Progenitor cell of endocrine pancreas (in vitro differentiated cells): ENCODE results near the gene FUT3. TPM values are rescaled to one million over a fixed set of nuclear protein-coding genes. Genes with fewer than 3 reads are reported as not detected.

Experiments used
- DNase-seq: peaks from one replicate; pipeline ENCODE4 v3.0.0; 2021; ENCODE audit warnings: low spot score; ENCODE audit not compliant: unreplicated experiment
- H3K27ac Mint-ChIP-seq: 2 replicates; pipeline ENCODE4 v1.8.0; 2021; ENCODE audit warnings: mild to moderate bottlenecking, moderate library complexity, mixed read lengths
- H3K27me3 Mint-ChIP-seq: 2 replicates; pipeline ENCODE4 v1.8.0; 2021; ENCODE audit warnings: mixed read lengths
- H3K36me3 Mint-ChIP-seq: 2 replicates; pipeline ENCODE4 v1.8.0; 2022; ENCODE audit warnings: mixed read lengths; ENCODE audit not compliant: insufficient read depth
- H3K4me1 Mint-ChIP-seq: 2 replicates; pipeline ENCODE4 v1.8.0; 2021; ENCODE audit warnings: low read depth, mixed read lengths
- H3K4me3 Mint-ChIP-seq: 2 replicates; pipeline ENCODE4 v1.8.0; 2021; ENCODE audit warnings: low read depth, mild to moderate bottlenecking, moderate library complexity, mixed read lengths
- H3K9me3 Mint-ChIP-seq: 2 replicates; pipeline ENCODE4 v1.8.0; 2021; ENCODE audit warnings: low read depth, mixed read lengths
- total RNA-seq: library from RNA; stranded (reverse); gene quantifications from 2 replicates; pipeline ENCODE4 v1.2.1, GENCODE V29; 2021
- TF ChIP-seq, protein P1 (sequence below): fragments of 200-600 bp; sonication (generic); IDR thresholded peaks from one replicate; pipeline ENCODE4 v1.5.0; 2021; ENCODE audit warnings: antibody characterized with exemption, mild to moderate bottlenecking; ENCODE audit not compliant: unreplicated experiment

The FUT3 gene
- total RNA-seq, 1 donor from 2014 or later: not detected

DNA sequence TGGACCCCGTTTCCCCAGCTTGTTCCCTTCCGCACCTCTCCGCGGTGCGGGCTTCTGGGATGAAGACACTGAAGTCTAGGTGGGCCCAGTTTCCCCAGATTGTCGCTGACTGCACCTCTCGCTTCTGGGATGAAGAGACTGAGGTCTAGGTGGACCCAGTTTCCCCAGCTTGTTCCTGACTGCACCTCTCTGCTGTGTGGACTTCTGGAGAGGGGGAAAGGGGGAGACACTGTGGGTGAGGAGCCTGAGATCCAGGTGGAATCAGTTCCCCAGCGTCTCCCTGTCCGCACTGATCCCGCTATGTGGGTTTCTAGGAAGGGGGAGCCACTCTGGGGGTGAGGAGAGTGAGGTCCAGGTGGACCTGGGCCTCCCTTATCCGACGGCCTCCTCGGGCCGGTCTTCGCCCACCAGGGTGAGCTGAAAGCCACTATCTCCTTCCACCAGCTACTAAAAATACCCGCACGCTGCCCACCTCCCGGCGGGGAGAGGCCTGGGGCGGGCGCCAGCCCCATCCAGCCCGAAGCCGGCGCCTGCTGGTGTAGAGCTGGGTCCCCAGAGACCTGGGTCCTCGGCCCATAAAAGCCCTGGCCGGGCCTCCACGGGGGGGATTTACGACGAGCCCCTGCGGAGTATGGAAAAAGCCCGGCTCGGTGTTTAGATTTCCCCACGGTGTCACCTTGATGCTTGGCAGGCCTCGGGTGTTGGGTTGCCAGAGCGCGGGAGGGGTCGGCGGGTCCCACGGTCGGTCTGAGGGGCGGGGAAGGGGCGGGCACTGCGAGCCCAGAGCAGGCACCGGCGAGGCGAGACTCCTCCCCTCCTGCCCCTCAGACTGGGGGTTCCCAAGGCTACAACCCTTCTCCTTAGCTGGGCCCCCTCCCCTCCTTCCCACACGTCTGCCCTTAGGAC, 22.3 kb downstream of the FUT3 start:
- H3K9me3 Mint-ChIP-seq: no peaks in the 10 kb centered on the region
- TF ChIP-seq, protein P1, sequence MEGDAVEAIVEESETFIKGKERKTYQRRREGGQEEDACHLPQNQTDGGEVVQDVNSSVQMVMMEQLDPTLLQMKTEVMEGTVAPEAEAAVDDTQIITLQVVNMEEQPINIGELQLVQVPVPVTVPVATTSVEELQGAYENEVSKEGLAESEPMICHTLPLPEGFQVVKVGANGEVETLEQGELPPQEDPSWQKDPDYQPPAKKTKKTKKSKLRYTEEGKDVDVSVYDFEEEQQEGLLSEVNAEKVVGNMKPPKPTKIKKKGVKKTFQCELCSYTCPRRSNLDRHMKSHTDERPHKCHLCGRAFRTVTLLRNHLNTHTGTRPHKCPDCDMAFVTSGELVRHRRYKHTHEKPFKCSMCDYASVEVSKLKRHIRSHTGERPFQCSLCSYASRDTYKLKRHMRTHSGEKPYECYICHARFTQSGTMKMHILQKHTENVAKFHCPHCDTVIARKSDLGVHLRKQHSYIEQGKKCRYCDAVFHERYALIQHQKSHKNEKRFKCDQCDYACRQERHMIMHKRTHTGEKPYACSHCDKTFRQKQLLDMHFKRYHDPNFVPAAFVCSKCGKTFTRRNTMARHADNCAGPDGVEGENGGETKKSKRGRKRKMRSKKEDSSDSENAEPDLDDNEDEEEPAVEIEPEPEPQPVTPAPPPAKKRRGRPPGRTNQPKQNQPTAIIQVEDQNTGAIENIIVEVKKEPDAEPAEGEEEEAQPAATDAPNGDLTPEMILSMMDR: no peak
- peaks cover 1% of the 10 kb centered on the region for H3K4me1 Mint-ChIP-seq
- H3K27me3 Mint-ChIP-seq: peaks cover 7% of the 10 kb centered on the region
- peak overlapping the region; percentile 97 for H3K27ac Mint-ChIP-seq
- peak; percentile 30 for DNase-seq
- H3K36me3 Mint-ChIP-seq: no peaks in the 10 kb centered on the region
- H3K4me3 Mint-ChIP-seq: peak overlapping the region; percentile 88

DNA sequence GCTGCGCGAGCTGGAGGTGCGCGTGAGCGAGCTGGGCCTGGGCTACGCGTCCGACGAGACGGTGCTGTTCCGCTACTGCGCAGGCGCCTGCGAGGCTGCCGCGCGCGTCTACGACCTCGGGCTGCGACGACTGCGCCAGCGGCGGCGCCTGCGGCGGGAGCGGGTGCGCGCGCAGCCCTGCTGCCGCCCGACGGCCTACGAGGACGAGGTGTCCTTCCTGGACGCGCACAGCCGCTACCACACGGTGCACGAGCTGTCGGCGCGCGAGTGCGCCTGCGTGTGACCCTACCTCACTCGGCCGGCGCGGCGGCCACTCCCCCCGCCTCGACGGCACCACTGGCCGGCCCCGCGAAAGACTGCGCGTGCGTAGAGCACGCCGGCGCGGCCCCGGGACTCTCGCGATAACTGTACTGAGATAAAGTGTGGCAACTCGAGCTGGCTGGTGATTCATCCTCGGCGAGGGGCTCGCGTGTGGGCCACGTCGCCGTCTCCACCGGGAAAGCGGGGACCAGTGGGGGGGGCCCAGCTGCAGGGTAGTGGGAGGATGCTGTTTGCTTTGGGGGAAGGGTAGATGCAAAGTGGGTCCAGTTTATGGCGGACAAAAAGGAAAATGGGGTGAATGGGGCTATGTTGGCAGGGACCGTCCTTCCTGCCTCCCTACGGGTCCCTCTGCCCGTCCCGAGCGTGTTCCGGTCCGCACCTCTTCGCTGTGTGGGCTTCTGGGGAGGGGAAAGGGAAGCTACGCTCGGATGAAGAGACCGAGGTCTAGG, 23.2 kb downstream of the FUT3 start:
- no peaks in the 10 kb centered on the region for H3K9me3 Mint-ChIP-seq
- H3K27me3 Mint-ChIP-seq: peaks cover 4% of the 10 kb centered on the region
- peak overlapping the region; percentile 97 for H3K27ac Mint-ChIP-seq
- TF ChIP-seq, protein P1: no peak
- no peaks in the 10 kb centered on the region for H3K36me3 Mint-ChIP-seq
- peak; percentile 95 for DNase-seq
- peak overlapping the region; percentile 88 for H3K4me3 Mint-ChIP-seq
- H3K4me1 Mint-ChIP-seq: peaks cover 1% of the 10 kb centered on the region

GRCh38 chr19:5827342-5827890, 23.8 kb downstream of the FUT3 start:
- Mint-ChIP-seq H3K4me3 (peak overlapping the region; percentile 73), H3K36me3 (no peaks in the 10 kb centered on the region), H3K27ac (peak overlapping the region; percentile 91), H3K4me1 (peaks cover 1% of the 10 kb centered on the region), H3K27me3 (peaks cover 4% of the 10 kb centered on the region), H3K9me3 (no peaks in the 10 kb centered on the region)
- TF ChIP-seq, protein P1: no peak
- DNase-seq: no peak

DNA sequence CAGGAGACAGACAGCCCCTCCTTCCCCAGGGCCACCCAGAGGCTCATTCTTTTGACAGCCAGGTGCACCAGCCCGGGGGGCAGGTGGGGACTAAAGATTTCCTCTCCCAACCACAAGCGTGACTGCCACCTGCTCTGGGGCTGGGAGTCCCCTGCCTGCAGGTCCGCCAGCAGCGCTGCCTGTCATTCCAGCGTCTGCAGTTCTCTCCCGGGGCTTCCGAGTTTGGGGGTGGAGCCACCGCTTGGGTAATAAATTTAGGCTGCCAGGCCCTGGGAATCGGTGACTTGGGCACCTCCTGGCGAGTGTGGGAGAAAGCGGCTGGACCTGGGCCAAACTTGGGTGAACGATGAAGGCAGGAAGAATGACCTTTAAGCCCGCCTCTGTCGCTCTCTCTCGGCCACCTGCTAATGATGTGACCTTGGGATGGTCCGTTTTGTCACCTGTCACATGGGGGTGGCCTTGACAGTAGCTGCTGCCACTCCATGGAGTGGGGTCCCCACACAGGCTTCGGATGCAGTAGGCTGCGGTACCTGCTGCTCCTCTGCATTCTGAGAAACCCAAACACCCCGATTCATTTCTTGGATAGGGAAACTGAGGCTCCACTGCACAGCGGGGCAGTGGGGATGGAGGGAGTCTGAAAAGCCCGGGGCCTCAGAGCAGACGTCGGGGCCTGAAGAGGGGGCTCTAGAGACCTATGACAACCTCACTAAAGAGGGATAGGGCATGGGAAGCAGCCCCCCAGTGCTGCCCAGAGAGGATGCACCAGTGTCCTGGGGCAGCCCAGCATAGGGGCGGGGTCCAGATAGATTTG, 24.5 kb downstream of the FUT3 start:
- TF ChIP-seq, protein P1: no peak
- Mint-ChIP-seq H3K36me3 (no peaks in the 10 kb centered on the region), H3K4me3 (peak overlapping the region; percentile 73), H3K27ac (peak overlapping the region; percentile 91), H3K9me3 (no peaks in the 10 kb centered on the region), H3K4me1 (peaks cover 1% of the 10 kb centered on the region), H3K27me3 (no peaks in the 10 kb centered on the region)
- no peak for DNase-seq
